CD14-positive monocyte (primary cell): ENCODE measurements around the gene NR2F1. TPM values are rescaled to one million over a fixed set of nuclear protein-coding genes. Genes with fewer than 3 reads are reported as not detected.
A peak's percentile ranks its signal among the peaks of the same experiment; 100 is the strongest.

Experiments used
- DNase-seq, 3 donors: peaks; one replicate each; pipeline ENCODE4 v3.0.0-alpha.2; 2011 to 2022
- H2AFZ ChIP-seq: 2 replicates; pipeline ENCODE4 v1.6.0; 2012; ENCODE audit warnings: mild to moderate bottlenecking, low read depth, low read length, inconsistent platforms; ENCODE audit not compliant: insufficient read depth, poor library complexity, severe bottlenecking
- H3K27ac ChIP-seq, 2 donors: 1 replicate in 1 of 2; 2 replicates in 1 of 2; pipeline ENCODE4 v1.5.1; 2012 to 2013; ENCODE audit warnings: low read length in 2 of 2, control low read depth in 1 of 2, inconsistent platforms in 1 of 2, low read depth in 1 of 2, mild to moderate bottlenecking in 1 of 2
- H3K27me3 ChIP-seq, 2 donors: one replicate each; pipeline versions ENCODE4 v1.6.0 to v1.6.1; 2011 to 2013; ENCODE audit warnings: low read length in 2 of 2; ENCODE audit not compliant: control insufficient read depth in 2 of 2, insufficient read depth in 2 of 2
- H3K36me3 ChIP-seq, 2 donors: replicated peaks in 1 of 2; 1 replicate in 1 of 2; 2 replicates in 1 of 2; pipeline versions ENCODE4 v1.5.1 to v1.6.1; 2012 to 2013; ENCODE audit warnings: low read length in 2 of 2, control low read depth in 1 of 2, inconsistent platforms in 1 of 2, mild to moderate bottlenecking in 1 of 2; ENCODE audit not compliant: insufficient read depth in 2 of 2, control insufficient read depth in 1 of 2
- H3K4me1 ChIP-seq, 2 donors: 1 replicate in 1 of 2; 2 replicates in 1 of 2; pipeline versions ENCODE4 v1.5.1 to v1.6.1; 2012 to 2013; ENCODE audit warnings: low read length in 2 of 2, control low read depth in 1 of 2, inconsistent platforms in 1 of 2, mild to moderate bottlenecking in 1 of 2, moderate library complexity in 1 of 2; ENCODE audit not compliant: insufficient read depth in 2 of 2, control insufficient read depth in 1 of 2
- H3K4me2 ChIP-seq: replicated peaks from 2 replicates; pipeline ENCODE3; 2012; ENCODE audit warnings: low read length, moderate library complexity, mild to moderate bottlenecking; ENCODE audit not compliant: poor library complexity, severe bottlenecking; ENCODE audit errors: extremely low read depth
- H3K4me3 ChIP-seq, 3 experiments: fragments of 200-600 bp in 1 of 3; sonication (generic) in 1 of 3; replicated peaks in 1 of 3; 1 replicate in 2 of 3; 2 replicates in 1 of 3; pipeline ENCODE4 v1.5.1; 2011 to 2013; ENCODE audit warnings: low read length in 3 of 3, mild to moderate bottlenecking in 3 of 3, control low read depth in 2 of 3, low read depth in 2 of 3, inconsistent platforms in 1 of 3, moderate library complexity in 1 of 3
- H3K79me2 ChIP-seq: 2 replicates; pipeline ENCODE4 v1.6.0; 2012; ENCODE audit warnings: mild to moderate bottlenecking, control low read depth, inconsistent platforms, low read length, moderate library complexity; ENCODE audit not compliant: insufficient read depth
- H3K9ac ChIP-seq: 2 replicates; pipeline ENCODE4 v1.6.0; 2017; ENCODE audit warnings: low read length, mild to moderate bottlenecking; ENCODE audit not compliant: insufficient read depth, poor library complexity, severe bottlenecking
- H3K9me3 ChIP-seq, 2 donors: replicated peaks in 1 of 2; 1 replicate in 1 of 2; 2 replicates in 1 of 2; pipeline versions ENCODE4 v1.5.1 to v1.6.1; 2012 to 2013; ENCODE audit warnings: low read length in 2 of 2, control low read depth in 1 of 2; ENCODE audit not compliant: control insufficient read depth in 1 of 2, insufficient read depth in 1 of 2
- H4K20me1 ChIP-seq: 2 replicates; pipeline ENCODE4 v1.6.0; 2012; ENCODE audit warnings: mild to moderate bottlenecking, low read length, control low read depth, moderate library complexity; ENCODE audit not compliant: insufficient read depth
- H3K27ac Mint-ChIP-seq, 7 donors: one replicate each; pipeline ENCODE4 v1.8.0; 2020; ENCODE audit warnings: mild to moderate bottlenecking in 7 of 7, mixed read lengths in 7 of 7, moderate library complexity in 6 of 7, inconsistent platforms in 2 of 7
- H3K27me3 Mint-ChIP-seq, 3 donors: one replicate each; pipeline ENCODE4 v1.8.0; 2021 to 2022; ENCODE audit warnings: low read depth in 3 of 3, mild to moderate bottlenecking in 3 of 3, mixed read lengths in 3 of 3, moderate library complexity in 3 of 3, inconsistent platforms in 1 of 3
- H3K36me3 Mint-ChIP-seq, 2 donors: one replicate each; pipeline ENCODE4 v1.8.0; 2020; ENCODE audit warnings: mixed read lengths in 2 of 2, inconsistent platforms in 1 of 2, mild to moderate bottlenecking in 1 of 2
- H3K4me1 Mint-ChIP-seq: one replicate; pipeline ENCODE4 v1.8.0; 2020; ENCODE audit warnings: mild to moderate bottlenecking, mixed read lengths
- H3K4me3 Mint-ChIP-seq, 2 donors: one replicate each; pipeline ENCODE4 v1.8.0; 2020; ENCODE audit warnings: mild to moderate bottlenecking in 2 of 2, mixed read lengths in 2 of 2, moderate library complexity in 1 of 2
- H3K9me3 Mint-ChIP-seq, 7 donors: one replicate each; pipeline ENCODE4 v1.8.0; 2020 to 2022; ENCODE audit warnings: mixed read lengths in 7 of 7, mild to moderate bottlenecking in 6 of 7, moderate library complexity in 6 of 7, inconsistent platforms in 2 of 7
- WGBS: methylation state at CpG from one replicate; pipeline ENCODE4 v1.1.5; 2013; ENCODE audit warnings: missing lambda C conversion rate; ENCODE audit not compliant: insufficient coverage; 5-methylcytosine and 5-hydroxymethylcytosine counted together
- intact Hi-C, 2 donors: fragments of 100-400 bp; cut with micrococcal nuclease; formaldehyde crosslinking; loops; one replicate each; pipeline versions ENCODE4 v1.15.0 to v1.15.1; 2023
- polyA plus RNA-seq, 3 donors: library from polyadenylated mRNA; depleted of rRNA in 1 of 3; unstranded in 2 of 3; stranded (reverse) in 1 of 3; fragments of 300-500 nt in 2 of 3; fragments of >200 nt in 1 of 3; fragmentation: Illumina TruSeq in 2 of 3; gene quantifications; 1 replicate in 2 of 3; 2 replicates in 1 of 3; pipeline ENCODE4 v1.2.3, GENCODE V29; 2012 to 2021
- TF ChIP-seq, protein P1 (sequence below): fragments of 200-600 bp; IDR thresholded peaks from one replicate; pipeline ENCODE4 v1.8.0; 2022; ENCODE audit warnings: antibody characterized with exemption, mild to moderate bottlenecking

Gene NR2F1
- polyA plus RNA-seq, 3 donors: not detected

DNA sequence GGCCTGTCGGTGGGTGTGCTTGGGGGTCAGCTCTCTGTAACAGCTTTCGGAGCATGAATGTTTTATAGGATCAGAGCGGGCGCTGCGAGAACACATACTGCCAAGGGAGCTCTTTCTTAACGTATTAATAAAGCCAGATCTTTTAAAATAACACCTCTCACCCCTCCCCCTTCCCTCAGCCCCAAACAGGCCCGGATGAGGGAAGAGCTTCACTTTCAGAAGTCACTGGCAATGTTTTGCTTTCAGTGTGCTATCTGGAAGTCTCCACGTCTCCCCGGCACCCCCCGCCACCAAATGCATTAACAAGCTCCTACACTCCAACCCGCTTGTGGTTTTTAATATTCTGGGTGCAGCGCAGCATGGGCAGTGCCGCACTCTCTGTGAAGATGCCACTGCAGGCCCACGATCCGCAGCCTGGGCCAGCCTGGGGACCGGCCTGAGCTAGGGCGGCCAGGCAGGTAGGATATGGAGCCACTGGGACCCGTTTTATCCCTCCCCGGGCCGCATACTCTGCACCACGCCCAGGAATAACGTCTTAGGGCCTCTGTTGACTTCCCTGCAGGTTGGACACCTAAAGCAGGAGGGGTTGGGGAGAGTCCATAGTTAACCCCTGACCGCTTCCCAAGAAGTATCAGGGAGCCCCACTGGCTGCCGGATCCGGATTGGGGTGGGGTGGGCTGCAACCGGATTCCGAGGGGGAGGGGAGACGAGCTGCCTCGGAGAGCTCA is 12.6 kb downstream of the NR2F1 start:
- 4% methylated on average over 12 of the region's 29 CpGs for WGBS
- Histone ChIP-seq H3K9me3 (peaks cover 30 to 83% of the 10 kb centered on the region in 2 donors), H3K9ac (no peak overlapping the region), H3K4me2 (no peak overlapping the region), H3K36me3 (no peaks in the 10 kb centered on the region), H3K4me1 (peaks cover 13 to 16% of the 10 kb centered on the region in 2 donors), H3K4me3 (no peak overlapping the region), H3K79me2 (no peaks in the 10 kb centered on the region), H4K20me1 (no peaks in the 10 kb centered on the region), H3K27me3 (peaks cover 92 to 100% of the 10 kb centered on the region in 2 donors), H2AFZ (no peak overlapping the region), H3K27ac (no peak overlapping the region)
- Mint-ChIP-seq H3K4me1 (peaks cover 30% of the 10 kb centered on the region), H3K4me3 (peak overlapping the region in 1 of 2 donors; percentile 86), H3K27me3 (peaks cover 0 to 64% (median 15%) of the 10 kb centered on the region in 3 donors), H3K36me3 (peaks cover 5 to 15% of the 10 kb centered on the region in 2 donors), H3K9me3 (peaks cover 2 to 45% (median 34%) of the 10 kb centered on the region in 7 donors), H3K27ac (peak overlapping the region in 1 of 7 donors; percentile 30)
- intact Hi-C loops: no loop called here
- TF ChIP-seq, protein P1, sequence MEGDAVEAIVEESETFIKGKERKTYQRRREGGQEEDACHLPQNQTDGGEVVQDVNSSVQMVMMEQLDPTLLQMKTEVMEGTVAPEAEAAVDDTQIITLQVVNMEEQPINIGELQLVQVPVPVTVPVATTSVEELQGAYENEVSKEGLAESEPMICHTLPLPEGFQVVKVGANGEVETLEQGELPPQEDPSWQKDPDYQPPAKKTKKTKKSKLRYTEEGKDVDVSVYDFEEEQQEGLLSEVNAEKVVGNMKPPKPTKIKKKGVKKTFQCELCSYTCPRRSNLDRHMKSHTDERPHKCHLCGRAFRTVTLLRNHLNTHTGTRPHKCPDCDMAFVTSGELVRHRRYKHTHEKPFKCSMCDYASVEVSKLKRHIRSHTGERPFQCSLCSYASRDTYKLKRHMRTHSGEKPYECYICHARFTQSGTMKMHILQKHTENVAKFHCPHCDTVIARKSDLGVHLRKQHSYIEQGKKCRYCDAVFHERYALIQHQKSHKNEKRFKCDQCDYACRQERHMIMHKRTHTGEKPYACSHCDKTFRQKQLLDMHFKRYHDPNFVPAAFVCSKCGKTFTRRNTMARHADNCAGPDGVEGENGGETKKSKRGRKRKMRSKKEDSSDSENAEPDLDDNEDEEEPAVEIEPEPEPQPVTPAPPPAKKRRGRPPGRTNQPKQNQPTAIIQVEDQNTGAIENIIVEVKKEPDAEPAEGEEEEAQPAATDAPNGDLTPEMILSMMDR: no peak
- DNase-seq: no peak

DNA sequence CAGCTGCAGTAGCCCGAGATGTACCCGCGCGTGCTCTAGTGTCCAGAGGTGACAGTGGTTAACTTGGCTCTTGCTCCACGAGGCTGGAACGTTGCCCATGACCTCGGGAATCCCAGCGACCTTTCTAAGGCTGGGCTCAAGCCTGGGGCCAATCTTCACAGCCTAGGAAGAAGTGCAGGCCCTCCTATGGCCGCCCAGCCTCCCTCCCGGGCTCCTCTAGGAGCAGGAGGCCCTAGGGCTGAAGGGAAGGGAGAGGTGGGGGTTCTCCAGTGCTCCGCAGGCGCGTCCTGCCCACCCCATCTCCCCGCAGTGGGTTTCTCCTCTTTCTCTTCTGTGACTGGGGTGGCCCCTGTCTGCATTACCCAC is 13.3 kb downstream of the NR2F1 start:
- no peak for DNase-seq
- H3K36me3 Mint-ChIP-seq: peaks cover 5 to 15% of the 10 kb centered on the region in 2 donors
- H3K9me3 Mint-ChIP-seq: peaks cover 2 to 45% (median 34%) of the 10 kb centered on the region in 7 donors
- no peak overlapping the region for H3K4me3 ChIP-seq
- TF ChIP-seq, protein P1: no peak
- H3K36me3 ChIP-seq: no peaks in the 10 kb centered on the region
- peak overlapping the region; percentile 6 for H2AFZ ChIP-seq
- intact Hi-C loops: no loop called here
- no peaks in the 10 kb centered on the region for H3K79me2 ChIP-seq
- peak overlapping the region in 1 of 2 donors; percentile 86 for H3K4me3 Mint-ChIP-seq
- H3K27ac Mint-ChIP-seq: no peak overlapping the region
- peaks cover 92 to 100% of the 10 kb centered on the region in 2 donors for H3K27me3 ChIP-seq
- H3K4me1 ChIP-seq: peaks cover 13 to 16% of the 10 kb centered on the region in 2 donors
- peaks cover 0 to 58% (median 8%) of the 10 kb centered on the region in 3 donors for H3K27me3 Mint-ChIP-seq
- H3K27ac ChIP-seq: no peak overlapping the region
- no peak overlapping the region for H3K9ac ChIP-seq
- peak overlapping the region; percentile 57 for H3K4me2 ChIP-seq
- no peaks in the 10 kb centered on the region for H4K20me1 ChIP-seq
- whole genome bisulfite sequencing: 10% methylated on average over 10 of the region's 14 CpGs
- H3K9me3 ChIP-seq: peaks cover 30 to 87% of the 10 kb centered on the region in 2 donors
- H3K4me1 Mint-ChIP-seq: peaks cover 30% of the 10 kb centered on the region
